HUES48 (cell line): ENCODE results near the gene RHO.
"Not testable (repeated sequence)": the region's sequence is repeated elsewhere in the genome, so short reads cannot be mapped to it uniquely, and the experiment has no call there.

Source experiments
- H3K27ac ChIP-seq: one replicate; pipeline ENCODE4 v1.7.0; 2013; ENCODE audit warnings: low read depth, low read length, inconsistent platforms
- H3K27me3 ChIP-seq: 2 replicates; pipeline ENCODE4 v1.6.1; 2013; ENCODE audit warnings: mild to moderate bottlenecking, low read length; ENCODE audit not compliant: control insufficient read depth, insufficient read depth
- H3K36me3 ChIP-seq: 2 replicates; pipeline ENCODE4 v1.6.1; 2013; ENCODE audit warnings: low read length; ENCODE audit not compliant: control insufficient read depth, insufficient read depth
- H3K4me1 ChIP-seq: 2 replicates; pipeline ENCODE4 v1.6.1; 2013; ENCODE audit warnings: mild to moderate bottlenecking, low read length; ENCODE audit not compliant: control insufficient read depth, insufficient read depth
- H3K4me3 ChIP-seq: 2 replicates; pipeline ENCODE4 v1.5.1; 2013; ENCODE audit warnings: mild to moderate bottlenecking, low read depth, low read length
- H3K9ac ChIP-seq: 2 replicates; pipeline ENCODE4 v1.6.1; 2013; ENCODE audit warnings: mild to moderate bottlenecking, low read depth, low read length, moderate library complexity
- H3K9me3 ChIP-seq: 2 replicates; pipeline ENCODE4 v1.6.1; 2013; ENCODE audit warnings: low read length; ENCODE audit not compliant: control insufficient read depth, insufficient read depth

The RHO gene

GRCh38 chr3:129513705-129514104, 14.7 kb upstream of the RHO start:
- Histone ChIP-seq H3K36me3 (peaks cover 14% of the 10 kb centered on the region), H3K9me3 (no peaks in the 10 kb centered on the region), H3K27me3 (no peaks in the 10 kb centered on the region), H3K4me3 (no peak overlapping the region), H3K4me1 (no peaks in the 10 kb centered on the region), H3K27ac (no peak overlapping the region), H3K9ac (no peak overlapping the region)

DNA sequence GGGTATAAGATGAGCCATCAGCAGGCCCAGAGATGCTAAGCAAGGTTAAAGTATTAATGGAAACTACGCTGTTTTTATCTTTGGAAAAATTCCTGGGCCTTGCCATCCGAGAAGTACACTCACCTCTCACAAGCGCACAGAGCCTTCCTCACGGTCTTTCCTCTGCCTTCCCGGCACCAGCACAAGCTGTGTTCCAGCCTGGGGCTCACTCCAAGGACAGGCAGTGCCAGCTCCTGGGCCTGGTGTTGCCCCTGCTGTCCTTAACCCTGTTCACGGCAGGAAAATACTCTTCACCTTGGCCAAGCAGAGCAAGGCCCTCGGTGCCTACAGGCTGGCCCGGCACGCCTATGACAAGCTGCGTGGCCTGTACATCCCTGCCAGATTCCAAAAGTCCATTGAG, 14.3 kb upstream of the RHO start:
- no peaks in the 10 kb centered on the region for H3K4me1 ChIP-seq
- H3K36me3 ChIP-seq: peaks cover 14% of the 10 kb centered on the region
- H3K4me3 ChIP-seq: no peak overlapping the region
- no peaks in the 10 kb centered on the region for H3K9me3 ChIP-seq
- no peak overlapping the region for H3K9ac ChIP-seq
- H3K27me3 ChIP-seq: no peaks in the 10 kb centered on the region
- H3K27ac ChIP-seq: no peak overlapping the region

- Histone ChIP-seq H3K4me3 (no peak overlapping the region), H3K9ac (no peak overlapping the region), H3K4me1 (no peaks in the 10 kb centered on the region), H3K27ac (no peak overlapping the region), H3K27me3 (no peaks in the 10 kb centered on the region), H3K9me3 (no peaks in the 10 kb centered on the region), H3K36me3 (peaks cover 14% of the 10 kb centered on the region)
Measured at GRCh38 chr3:129514563-129514962, 13.9 kb upstream of the RHO start.

DNA sequence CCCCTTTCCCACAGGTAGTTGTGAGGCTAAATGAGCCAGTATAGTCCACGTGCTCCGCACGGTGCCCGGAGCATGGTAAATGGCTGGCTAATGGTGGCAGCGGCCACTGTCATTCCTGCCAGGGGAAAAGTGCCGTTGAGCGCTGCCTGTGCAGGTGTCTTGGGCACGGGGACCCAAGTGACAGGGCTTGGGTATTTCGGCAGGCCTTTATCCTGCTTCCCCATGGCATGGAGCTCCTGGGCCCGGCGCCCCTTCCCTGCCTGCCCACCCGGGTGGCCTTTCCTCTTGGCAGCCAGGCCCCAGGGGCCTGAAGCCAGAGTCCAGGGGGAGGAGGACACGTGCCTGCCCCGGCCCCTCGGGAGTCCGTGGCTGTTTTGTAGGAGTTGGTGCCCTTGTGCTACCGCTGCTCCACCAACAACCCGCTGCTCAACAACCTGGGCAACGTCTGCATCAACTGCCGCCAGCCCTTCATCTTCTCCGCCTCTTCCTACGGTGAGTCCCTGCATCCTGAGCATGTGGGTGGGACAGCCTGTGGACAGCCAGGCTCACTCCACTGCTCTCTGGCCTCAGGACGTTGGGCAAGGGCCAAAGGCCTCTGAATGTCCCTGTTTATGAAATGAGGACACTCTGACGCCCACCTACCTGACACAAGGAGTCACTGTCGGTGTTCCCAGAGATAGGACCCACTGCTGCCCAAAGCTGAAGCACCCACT, 13.2 kb upstream of the RHO start:
- not testable (repeated sequence) for H3K27me3 ChIP-seq, H3K9ac ChIP-seq, H3K4me1 ChIP-seq, H3K27ac ChIP-seq, H3K9me3 ChIP-seq, H3K4me3 ChIP-seq
- peaks cover 14% of the 10 kb centered on the region for H3K36me3 ChIP-seq

- H3K9me3 ChIP-seq, H3K4me1 ChIP-seq, H3K9ac ChIP-seq, H3K4me3 ChIP-seq, H3K27ac ChIP-seq, H3K27me3 ChIP-seq: not testable (repeated sequence)
- H3K36me3 ChIP-seq: peaks cover 14% of the 10 kb centered on the region
Measured at GRCh38 chr3:129515821-129516432, 12.5 kb upstream of the RHO start.

GRCh38 chr3:129517516-129517915, 10.9 kb upstream of the RHO start:
- no peak overlapping the region for H3K9ac ChIP-seq
- no peaks in the 10 kb centered on the region for H3K27me3 ChIP-seq
- H3K27ac ChIP-seq: no peak overlapping the region
- H3K4me1 ChIP-seq: no peaks in the 10 kb centered on the region
- peaks cover 5% of the 10 kb centered on the region for H3K36me3 ChIP-seq
- H3K4me3 ChIP-seq: no peak overlapping the region
- no peaks in the 10 kb centered on the region for H3K9me3 ChIP-seq

GRCh38 chr3:129518038-129518561, 10.3 kb upstream of the RHO start:
- Histone ChIP-seq H3K9me3 (no peaks in the 10 kb centered on the region), H3K4me3 (no peak overlapping the region), H3K36me3 (peaks cover 3% of the 10 kb centered on the region), H3K27me3 (no peaks in the 10 kb centered on the region), H3K27ac (no peak overlapping the region), H3K4me1 (no peaks in the 10 kb centered on the region), H3K9ac (no peak overlapping the region)

DNA sequence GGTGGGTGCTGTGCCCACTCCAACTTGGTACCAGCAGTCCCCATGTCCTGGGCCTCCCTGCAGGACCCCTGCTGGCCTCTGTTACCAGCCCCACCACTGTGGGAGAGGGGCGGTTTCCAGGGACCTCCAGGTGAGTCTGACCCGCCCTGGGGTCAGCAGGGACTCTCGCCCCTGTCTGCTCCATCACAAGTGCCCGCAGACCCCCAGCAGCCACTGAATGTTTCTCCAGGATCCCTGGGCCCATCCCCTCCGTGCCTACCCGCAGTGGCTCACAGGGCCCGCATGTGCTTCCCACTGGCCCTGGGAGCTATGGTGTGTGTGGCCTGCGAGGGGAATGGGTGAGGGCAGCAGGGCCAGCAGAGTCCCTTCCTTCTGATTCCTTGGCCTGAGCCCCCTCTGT, 9.9 kb upstream of the RHO start:
- no peak overlapping the region for H3K9ac ChIP-seq
- no peaks in the 10 kb centered on the region for H3K27me3 ChIP-seq
- peaks cover 3% of the 10 kb centered on the region for H3K36me3 ChIP-seq
- H3K27ac ChIP-seq: no peak overlapping the region
- no peaks in the 10 kb centered on the region for H3K9me3 ChIP-seq
- no peak overlapping the region for H3K4me3 ChIP-seq
- H3K4me1 ChIP-seq: no peaks in the 10 kb centered on the region

- H3K9ac ChIP-seq: no peak overlapping the region
- H3K27ac ChIP-seq: no peak overlapping the region
- H3K9me3 ChIP-seq: no peaks in the 10 kb centered on the region
Measured at GRCh38 chr3:129519449-129519848, 9.0 kb upstream of the RHO start.

GRCh38 chr3:129519896-129520715, 8.3 kb upstream of the RHO start:
- no peaks in the 10 kb centered on the region for H3K9me3 ChIP-seq
- no peak overlapping the region for H3K9ac ChIP-seq
- H3K36me3 ChIP-seq: peaks cover 3% of the 10 kb centered on the region; the same call in 1 of the 2 replicates
- no peaks in the 10 kb centered on the region for H3K27me3 ChIP-seq
- H3K4me1 ChIP-seq: no peaks in the 10 kb centered on the region
- no peak overlapping the region for H3K27ac ChIP-seq
- H3K4me3 ChIP-seq: no peak overlapping the region

More at GRCh38 chr3:129519449-129519848, 9.0 kb upstream of the RHO start:
- no peak overlapping the region for H3K4me3 ChIP-seq
- peaks cover 3% of the 10 kb centered on the region; the same call in 1 of the 2 replicates for H3K36me3 ChIP-seq
- no peaks in the 10 kb centered on the region for H3K27me3 ChIP-seq
- H3K4me1 ChIP-seq: no peaks in the 10 kb centered on the region

DNA sequence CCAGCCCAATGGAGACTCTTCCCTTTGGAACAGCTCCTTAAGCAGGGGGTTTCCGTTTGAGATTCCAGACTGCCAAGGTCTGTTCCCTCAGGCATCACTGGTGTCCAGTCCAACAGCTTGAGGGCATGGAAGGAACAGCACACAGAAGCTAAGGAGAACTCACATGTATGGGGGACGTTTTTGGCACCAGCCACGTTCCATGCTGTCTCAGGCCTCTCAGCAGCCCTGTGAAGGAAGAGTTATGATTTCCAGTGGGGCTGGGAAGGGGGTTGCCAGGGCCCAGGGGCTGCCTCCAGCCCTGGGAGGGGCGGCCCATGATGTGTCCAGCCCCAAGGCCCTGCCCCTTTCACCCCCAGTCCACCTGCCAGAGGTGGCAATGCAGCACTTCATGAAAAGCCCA, 7.5 kb upstream of the RHO start:
- Histone ChIP-seq H3K4me1 (no peaks in the 10 kb centered on the region), H3K9me3 (no peaks in the 10 kb centered on the region), H3K4me3 (no peak overlapping the region), H3K36me3 (0 out of 2 replicates have a peak, but pooled peaks cover under 1% of the 10 kb centered on the region), H3K27me3 (no peaks in the 10 kb centered on the region), H3K9ac (no peak overlapping the region), H3K27ac (no peak overlapping the region)
